GM12878 (cell line): ENCODE results near the gene PPFIA3.

Experiments used
- BHLHE40 ChIP-seq, 2 experiments: fragments of 450-650 bp in 1 of 2; IDR thresholded peaks; 2 replicates each; pipeline ENCODE4 v1.6.1; 2011 to 2017; ENCODE audit warnings: low read depth in 2 of 2, borderline replicate concordance in 1 of 2, improper control_type of control experiment in 1 of 2, low read length in 1 of 2, mild to moderate bottlenecking in 1 of 2
- CBX3 ChIP-seq: fragments of 200-600 bp; sonication (generic); IDR thresholded peaks from 2 replicates; pipeline ENCODE4 v1.6.1; 2016; ENCODE audit warnings: low read depth, borderline replicate concordance
- POLR2A ChIP-seq: IDR thresholded peaks from 2 replicates; pipeline ENCODE4 v1.6.1; 2011; ENCODE audit warnings: low read depth, mild to moderate bottlenecking, low read length
- RBBP5 ChIP-seq: fragments of 200-600 bp; sonication (generic); conservative IDR thresholded peaks from 2 replicates; pipeline ENCODE4 v1.6.1; 2016
- TF ChIP-seq, protein P1 (sequence below), 3 experiments: IDR thresholded peaks in 2 of 3; conservative IDR thresholded peaks in 1 of 3; 2 replicates each; pipeline ENCODE4 v1.5.1; 2011; ENCODE audit warnings: low read depth in 3 of 3, low read length in 3 of 3, mild to moderate bottlenecking in 3 of 3, control low read depth in 2 of 3, moderate library complexity in 2 of 3, inconsistent platforms in 1 of 3, mixed read lengths in 1 of 3; ENCODE audit not compliant: control insufficient read depth in 2 of 3, insufficient read depth in 1 of 3; ENCODE audit errors: extremely low read depth in 1 of 3

DNA sequence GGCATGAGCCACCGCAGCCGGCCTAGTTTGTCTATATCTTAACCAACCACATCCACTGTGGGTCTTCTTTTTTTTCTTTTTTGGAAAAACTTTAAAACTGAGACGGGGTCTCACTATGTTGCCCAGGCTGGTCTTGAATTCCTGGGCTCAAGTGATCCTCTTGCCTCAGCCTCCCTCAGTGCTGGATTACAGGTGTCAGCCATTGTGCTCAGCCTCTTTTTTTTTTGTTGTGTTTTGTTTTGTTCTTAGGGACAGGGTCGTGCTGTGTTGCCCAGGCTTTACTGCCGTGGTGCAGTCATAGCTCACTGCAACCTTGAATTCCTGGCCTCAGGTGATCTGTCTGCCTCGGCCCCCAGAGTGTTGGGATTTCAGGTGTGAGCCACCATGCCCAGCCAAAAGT is 26.7 kb upstream of the PPFIA3 start:
- TF ChIP-seq, protein P1, sequence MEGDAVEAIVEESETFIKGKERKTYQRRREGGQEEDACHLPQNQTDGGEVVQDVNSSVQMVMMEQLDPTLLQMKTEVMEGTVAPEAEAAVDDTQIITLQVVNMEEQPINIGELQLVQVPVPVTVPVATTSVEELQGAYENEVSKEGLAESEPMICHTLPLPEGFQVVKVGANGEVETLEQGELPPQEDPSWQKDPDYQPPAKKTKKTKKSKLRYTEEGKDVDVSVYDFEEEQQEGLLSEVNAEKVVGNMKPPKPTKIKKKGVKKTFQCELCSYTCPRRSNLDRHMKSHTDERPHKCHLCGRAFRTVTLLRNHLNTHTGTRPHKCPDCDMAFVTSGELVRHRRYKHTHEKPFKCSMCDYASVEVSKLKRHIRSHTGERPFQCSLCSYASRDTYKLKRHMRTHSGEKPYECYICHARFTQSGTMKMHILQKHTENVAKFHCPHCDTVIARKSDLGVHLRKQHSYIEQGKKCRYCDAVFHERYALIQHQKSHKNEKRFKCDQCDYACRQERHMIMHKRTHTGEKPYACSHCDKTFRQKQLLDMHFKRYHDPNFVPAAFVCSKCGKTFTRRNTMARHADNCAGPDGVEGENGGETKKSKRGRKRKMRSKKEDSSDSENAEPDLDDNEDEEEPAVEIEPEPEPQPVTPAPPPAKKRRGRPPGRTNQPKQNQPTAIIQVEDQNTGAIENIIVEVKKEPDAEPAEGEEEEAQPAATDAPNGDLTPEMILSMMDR (IDR thresholded peaks at IDR 0.05 in 2 of 3, conservative IDR thresholded peaks at IDR 0.05 in 1 of 3; ENCODE audit: control insufficient read depth in 2 of 3, extremely low read depth in 1 of 3, insufficient read depth in 1 of 3, low read depth in 3 of 3, low read length in 3 of 3), result no peak
- no peak for TF ChIP-seq CBX3
- no peak for TF ChIP-seq RBBP5
- no peak for TF ChIP-seq POLR2A
- no peak for TF ChIP-seq BHLHE40 (IDR thresholded peaks at IDR 0.05; ENCODE audit: borderline replicate concordance in 1 of 2, low read depth in 2 of 2, low read length in 1 of 2)
